Measurements from ENCODE around the gene TAGLN.
"Not testable (repeated sequence)": the region's sequence is repeated elsewhere in the genome, so short reads cannot be mapped to it uniquely, and the experiment has no call there.

TAGLN gene

DNA sequence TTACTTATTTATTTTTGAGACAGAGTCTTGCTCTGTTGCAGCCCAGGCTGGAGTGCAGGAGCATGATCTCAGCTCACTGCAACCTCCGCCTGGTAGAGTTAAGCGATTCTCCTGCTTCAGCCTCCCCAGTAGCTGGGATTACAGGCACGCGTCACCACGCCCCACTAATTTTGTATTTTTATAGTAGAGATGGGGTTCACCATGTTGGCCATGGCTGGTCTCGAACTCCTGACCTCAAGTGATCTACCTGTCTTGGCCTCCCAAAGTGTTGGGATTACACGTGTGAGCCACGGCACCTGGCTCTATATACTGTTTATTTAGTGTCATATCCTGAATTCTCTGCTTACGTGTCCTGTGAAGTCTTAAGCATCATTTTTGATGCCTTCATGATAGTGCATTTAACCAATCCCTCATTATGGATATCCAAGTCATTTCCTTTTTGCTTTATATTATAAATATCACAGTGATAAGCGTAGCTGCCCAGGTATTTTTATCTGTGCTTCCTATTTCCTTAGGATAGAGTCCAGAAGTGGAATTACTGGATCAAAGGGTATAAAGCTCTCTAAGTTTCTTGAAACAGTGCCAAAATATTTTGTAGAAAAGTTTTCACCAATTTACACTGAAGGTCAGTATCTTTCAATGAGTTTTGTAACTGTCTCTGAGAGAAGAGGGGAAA lies 21.5 kb upstream of the TAGLN start:
- Mint-ChIP-seq H3K4me3 (peak overlapping the region; percentile 85), H3K36me3 (ENCODE audit: low read depth) (peaks cover under 1% of the 10 kb centered on the region)
- no peak for ATAC-seq

GRCh38 chr11:117178210-117179034 lies 20.7 kb upstream of the TAGLN start, which contains the start of gene SIDT2:
Gene SIDT2 (plus strand): TSS chr11:117178743. CDS start chr11:117179264, 521 bp downstream.
- Mint-ChIP-seq H3K27ac (peak within 1 kb of the TSS; percentile 62), H3K4me1 (peaks cover 29% of the 10 kb centered on the region), H3K27me3 (no peaks in the 10 kb centered on the region), H3K36me3 (ENCODE audit: low read depth) (peaks cover 2% of the 10 kb centered on the region), H3K4me3 (peak within 1 kb of the TSS; percentile 85), H3K9me3 (no peaks in the 10 kb centered on the region)
- peak; percentile 91 for DNase-seq
- peak; percentile 98 for ATAC-seq

More for the DNA sequence above, 21.5 kb upstream of the TAGLN start:
- no peak for DNase-seq
- Mint-ChIP-seq H3K27ac (no peak overlapping the region), H3K27me3 (no peaks in the 10 kb centered on the region), H3K9me3 (no peaks in the 10 kb centered on the region), H3K4me1 (peaks cover 29% of the 10 kb centered on the region)

DNA sequence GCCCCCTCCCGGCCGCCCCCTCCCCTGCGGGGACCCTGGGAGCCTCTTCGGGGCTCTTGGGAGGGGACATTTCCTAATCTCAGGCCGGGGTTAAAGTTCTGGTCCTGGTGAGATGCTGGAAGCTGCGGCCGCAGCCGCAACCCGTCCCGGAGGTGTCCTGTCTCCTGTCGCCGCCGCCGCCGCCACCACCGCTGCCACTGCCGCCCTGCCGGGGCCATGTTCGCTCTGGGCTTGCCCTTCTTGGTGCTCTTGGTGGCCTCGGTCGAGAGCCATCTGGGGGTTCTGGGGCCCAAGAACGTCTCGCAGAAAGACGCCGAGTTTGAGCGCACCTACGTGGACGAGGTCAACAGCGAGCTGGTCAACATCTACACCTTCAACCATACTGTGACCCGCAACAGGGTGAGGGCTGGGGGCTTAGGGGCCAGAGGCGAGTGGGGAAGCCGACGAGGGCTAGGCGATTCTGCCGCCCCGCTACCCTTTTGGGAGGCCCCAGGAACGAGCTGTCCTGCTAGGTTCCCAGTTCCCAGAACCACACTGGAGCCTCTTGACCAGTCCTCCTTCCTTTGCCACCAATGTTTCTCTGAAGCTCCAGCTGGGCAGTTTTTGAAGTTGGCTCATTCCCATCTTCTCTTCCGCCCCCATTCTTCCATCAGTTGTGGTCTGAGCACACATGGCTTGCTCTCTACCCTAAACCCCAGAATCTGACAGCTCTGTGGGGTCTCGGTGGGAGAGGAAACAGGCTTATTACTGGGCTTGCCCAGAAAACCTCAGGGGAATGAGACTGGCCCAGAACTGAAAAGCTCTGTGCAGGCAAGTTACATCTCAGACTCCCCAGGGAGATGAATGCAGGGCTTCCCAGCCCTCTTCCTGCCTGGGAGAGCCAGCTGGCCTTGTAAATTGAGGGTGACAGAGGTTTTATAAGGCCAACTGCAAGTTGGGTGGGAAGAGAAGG lies 19.8 kb upstream of the TAGLN start:
- Mint-ChIP-seq H3K4me3 (peak overlapping the region; percentile 85), H3K9me3 (no peaks in the 10 kb centered on the region), H3K36me3 (ENCODE audit: low read depth) (peaks cover 2% of the 10 kb centered on the region), H3K27ac (peak overlapping the region; percentile 62), H3K27me3 (no peaks in the 10 kb centered on the region), H3K4me1 (peaks cover 29% of the 10 kb centered on the region)
- DNase-seq (peak; percentile 54), ATAC-seq (peak; percentile 21)

GRCh38 chr11:117180020-117180419 lies 19.1 kb upstream of the TAGLN start:
- no peak for DNase-seq
- no peaks in the 10 kb centered on the region for H3K27me3 Mint-ChIP-seq
- ATAC-seq = no peak
- H3K27ac Mint-ChIP-seq = peak overlapping the region; percentile 14
- peaks cover 2% of the 10 kb centered on the region for H3K36me3 Mint-ChIP-seq (ENCODE audit: low read depth)
- peak overlapping the region; percentile 85 for H3K4me3 Mint-ChIP-seq
- H3K9me3 Mint-ChIP-seq = no peaks in the 10 kb centered on the region
- peaks cover 29% of the 10 kb centered on the region for H3K4me1 Mint-ChIP-seq

DNA sequence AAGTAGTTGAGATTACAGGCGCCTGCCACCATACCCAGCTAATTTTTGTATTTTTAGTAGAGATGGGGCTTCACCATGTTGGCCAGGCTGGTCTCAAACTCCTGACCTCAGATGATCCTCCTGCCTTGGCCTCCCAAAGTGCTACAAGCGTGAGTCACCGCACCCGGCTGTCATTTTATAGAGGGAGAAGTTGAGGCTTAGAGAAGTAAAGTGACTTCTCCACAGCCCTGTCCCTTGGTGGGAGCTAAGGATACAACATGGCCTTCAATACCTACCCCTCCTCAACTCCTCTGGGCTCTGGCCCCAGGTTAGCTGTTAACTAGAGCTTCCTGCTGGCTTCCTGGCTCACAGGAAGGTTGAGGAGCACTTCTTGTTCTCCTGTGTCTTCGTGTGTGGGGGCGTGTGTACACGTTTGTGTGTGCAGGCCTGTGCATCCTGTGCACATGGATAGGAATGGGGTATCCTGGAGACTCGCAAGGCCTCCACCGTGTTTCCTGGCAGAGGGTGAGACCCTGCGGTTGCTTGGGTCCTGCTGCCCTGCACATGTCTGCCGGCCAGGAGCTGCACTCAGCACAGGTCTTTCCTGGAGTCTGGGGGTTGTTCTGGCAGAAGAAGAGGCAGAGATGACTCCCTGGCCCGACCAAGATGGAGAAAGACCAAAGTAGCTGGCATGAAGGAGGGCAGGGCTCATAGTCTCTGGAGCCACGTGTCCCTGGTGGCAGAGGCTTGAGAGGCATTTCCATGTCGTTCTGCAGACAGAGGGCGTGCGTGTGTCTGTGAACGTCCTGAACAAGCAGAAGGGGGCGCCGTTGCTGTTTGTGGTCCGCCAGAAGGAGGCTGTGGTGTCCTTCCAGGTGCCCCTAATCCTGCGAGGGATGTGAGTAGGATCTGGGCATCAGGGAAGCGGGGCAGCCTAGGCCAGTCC lies 18.2 kb upstream of the TAGLN start:
- DNase-seq (peak; percentile 65), ATAC-seq (peak; percentile 18)
- peaks cover 29% of the 10 kb centered on the region for H3K4me1 Mint-ChIP-seq
- no peaks in the 10 kb centered on the region for H3K9me3 Mint-ChIP-seq
- peaks cover 2% of the 10 kb centered on the region for H3K36me3 Mint-ChIP-seq (ENCODE audit: low read depth)
- H3K27me3 Mint-ChIP-seq = no peaks in the 10 kb centered on the region
- peak overlapping the region; percentile 47 for H3K27ac Mint-ChIP-seq
- peak overlapping the region; percentile 85 for H3K4me3 Mint-ChIP-seq

GRCh38 chr11:117181586-117182550 lies 17.3 kb upstream of the TAGLN start:
- Mint-ChIP-seq H3K4me3 (no peak overlapping the region), H3K36me3 (ENCODE audit: low read depth) (peaks cover 2% of the 10 kb centered on the region), H3K4me1 (peaks cover 29% of the 10 kb centered on the region), H3K27ac (no peak overlapping the region), H3K9me3 (no peaks in the 10 kb centered on the region), H3K27me3 (no peaks in the 10 kb centered on the region)
- no peak for ATAC-seq
- DNase-seq = no peak

- no peak overlapping the region for H3K27ac Mint-ChIP-seq
- H3K36me3 Mint-ChIP-seq (ENCODE audit: low read depth) = peaks cover 2% of the 10 kb centered on the region
- no peak overlapping the region for H3K4me3 Mint-ChIP-seq
- no peaks in the 10 kb centered on the region for H3K27me3 Mint-ChIP-seq
- peaks cover 30% of the 10 kb centered on the region for H3K4me1 Mint-ChIP-seq
- DNase-seq (no peak), ATAC-seq (no peak)
- no peaks in the 10 kb centered on the region for H3K9me3 Mint-ChIP-seq
Observed at GRCh38 chr11:117182551-117182935, 16.6 kb upstream of the TAGLN start.

DNA sequence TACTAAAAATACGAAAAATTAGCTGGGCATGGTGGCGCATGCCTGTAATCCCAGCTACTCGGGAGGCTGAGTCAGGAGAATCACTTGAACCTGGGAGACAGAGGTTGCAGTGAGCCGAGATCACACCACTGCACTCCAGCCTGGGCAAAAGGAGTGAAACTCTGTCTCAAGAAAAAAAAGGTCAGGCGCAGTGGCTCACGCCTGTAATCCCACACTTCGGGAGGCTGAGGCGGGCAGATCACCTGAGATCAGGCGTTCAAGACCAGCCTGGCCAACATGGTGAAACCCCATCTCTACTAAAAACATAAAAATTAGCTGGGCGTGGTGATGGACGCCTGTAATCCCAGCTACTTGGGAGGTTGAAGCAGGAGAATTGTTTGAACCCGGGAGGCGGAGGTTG lies 16.0 kb upstream of the TAGLN start:
- H3K27me3 Mint-ChIP-seq; H3K9me3 Mint-ChIP-seq; ATAC-seq; DNase-seq; H3K4me3 Mint-ChIP-seq; H3K27ac Mint-ChIP-seq; H3K36me3 Mint-ChIP-seq (ENCODE audit: low read depth): not testable (repeated sequence)
- peaks cover 24% of the 10 kb centered on the region for H3K4me1 Mint-ChIP-seq

DNA sequence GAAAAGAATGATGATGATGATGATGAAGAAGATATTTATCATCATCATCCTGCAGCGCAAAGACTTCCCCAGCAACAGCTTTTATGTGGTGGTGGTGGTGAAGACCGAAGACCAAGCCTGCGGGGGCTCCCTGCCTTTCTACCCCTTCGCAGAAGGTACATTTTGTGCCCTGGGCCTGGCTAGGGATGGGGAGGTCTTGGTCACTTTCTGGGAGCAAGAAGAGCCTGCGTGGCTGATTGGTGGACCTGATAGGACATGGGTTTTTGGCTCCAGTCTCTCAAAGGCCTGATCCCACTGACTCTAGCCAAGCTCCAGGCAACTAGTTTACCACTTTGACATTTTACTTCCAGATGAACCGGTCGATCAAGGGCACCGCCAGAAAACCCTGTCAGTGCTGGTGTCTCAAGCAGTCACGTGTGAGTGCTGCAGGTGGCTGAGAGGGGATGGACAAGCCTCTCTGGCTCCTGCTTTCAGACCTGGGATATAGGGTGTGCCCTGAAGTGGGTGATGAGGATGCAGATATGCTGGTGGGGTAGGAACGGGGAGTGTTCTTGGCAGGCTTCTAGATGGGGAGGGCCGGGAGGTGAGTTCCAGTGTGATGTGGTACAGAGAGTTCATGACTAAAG lies 15.3 kb upstream of the TAGLN start:
- Mint-ChIP-seq H3K27me3 (no peaks in the 10 kb centered on the region), H3K4me3 (no peak overlapping the region), H3K4me1 (peaks cover 21% of the 10 kb centered on the region), H3K9me3 (no peaks in the 10 kb centered on the region), H3K27ac (no peak overlapping the region), H3K36me3 (ENCODE audit: low read depth) (peaks cover 2% of the 10 kb centered on the region)
- DNase-seq (no peak), ATAC-seq (no peak)

GRCh38 chr11:117185736-117186430 lies 13.3 kb upstream of the TAGLN start:
- Mint-ChIP-seq H3K36me3 (ENCODE audit: low read depth) (peaks cover 2% of the 10 kb centered on the region), H3K4me1 (peaks cover 10% of the 10 kb centered on the region), H3K9me3 (no peaks in the 10 kb centered on the region), H3K4me3 (no peak overlapping the region), H3K27me3 (no peaks in the 10 kb centered on the region), H3K27ac (peak overlapping the region; percentile 44)
- ATAC-seq (no peak), DNase-seq (no peak)

GRCh38 chr11:117186431-117186761 lies 12.8 kb upstream of the TAGLN start:
- H3K27me3 Mint-ChIP-seq = no peaks in the 10 kb centered on the region
- ATAC-seq (no peak), DNase-seq (no peak)
- no peak overlapping the region for H3K4me3 Mint-ChIP-seq
- H3K27ac Mint-ChIP-seq = no peak overlapping the region
- peaks cover 6% of the 10 kb centered on the region for H3K4me1 Mint-ChIP-seq
- peaks cover 2% of the 10 kb centered on the region for H3K36me3 Mint-ChIP-seq (ENCODE audit: low read depth)
- no peaks in the 10 kb centered on the region for H3K9me3 Mint-ChIP-seq

DNA sequence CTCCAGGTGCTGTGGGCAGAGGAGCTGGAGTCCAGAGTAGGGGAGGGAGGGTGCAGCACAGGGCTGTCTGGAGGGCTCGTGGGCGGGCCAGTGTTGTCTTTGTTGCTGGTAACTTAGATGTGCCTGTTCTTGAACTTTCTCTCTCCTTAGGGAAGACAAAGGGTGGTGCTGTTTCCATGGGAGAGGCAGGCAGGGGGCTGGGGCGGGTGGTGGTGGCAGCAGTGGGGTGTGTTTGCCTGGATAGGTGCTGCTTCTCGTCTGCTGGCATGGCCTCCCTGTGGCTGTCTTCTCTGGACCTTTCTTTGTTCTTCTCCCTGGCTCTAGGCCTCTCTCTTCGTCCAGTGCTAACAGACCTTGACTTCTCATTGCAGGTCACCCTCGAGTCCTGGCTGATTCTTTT lies 12.2 kb upstream of the TAGLN start:
- DNase-seq (no peak), ATAC-seq (no peak)
- H3K9me3 Mint-ChIP-seq = no peaks in the 10 kb centered on the region
- H3K4me1 Mint-ChIP-seq = peaks cover 6% of the 10 kb centered on the region
- no peak overlapping the region for H3K4me3 Mint-ChIP-seq
- peaks cover 2% of the 10 kb centered on the region for H3K36me3 Mint-ChIP-seq (ENCODE audit: low read depth)
- no peaks in the 10 kb centered on the region for H3K27me3 Mint-ChIP-seq
- no peak overlapping the region for H3K27ac Mint-ChIP-seq

Measured in activated naive CD8-positive, alpha-beta T cell treated with anti-CD3 and anti-CD28 coated beads, Interleukin-2, amount 50 U/mL, for 24 hours (primary cell).